ENCODE results near the gene ATP8A2. TPM values are rescaled to one million over a fixed set of nuclear protein-coding genes. Genes with fewer than 3 reads are reported as not detected.
"Not testable (repeated sequence)": the region's sequence is repeated elsewhere in the genome, so short reads cannot be mapped to it uniquely, and the experiment has no call there.

ATP8A2 gene
- total RNA-seq, 1 donor from 2014 or later: 1.3 TPM

DNA sequence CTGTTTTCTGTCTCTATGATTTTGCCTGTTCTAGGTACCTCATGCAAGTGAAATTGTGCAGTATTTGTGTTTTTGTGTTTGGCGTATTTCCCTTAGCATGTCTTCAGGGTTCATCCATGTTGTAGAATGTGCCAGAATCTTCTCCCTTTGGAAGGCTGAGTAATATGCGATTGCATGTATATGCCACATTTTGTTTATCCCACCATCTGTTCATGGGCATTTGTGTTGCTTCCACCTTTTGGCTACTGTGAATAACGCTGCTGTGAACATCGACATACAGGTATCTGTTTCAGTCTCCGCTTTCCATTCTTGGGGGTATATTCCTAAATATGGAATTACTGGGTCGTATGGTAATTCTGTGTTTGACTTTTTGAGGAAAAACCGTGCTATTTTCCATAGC is 190.0 kb downstream of the ATP8A2 start:
- H3K9ac ChIP-seq (ENCODE audit: low read length): no peak overlapping the region
- no peaks in the 10 kb centered on the region for H3K9me3 ChIP-seq (ENCODE audit: insufficient read depth, low read depth, low read length)
- H4K20me1 ChIP-seq (ENCODE audit: insufficient read depth, low read length): no peaks in the 10 kb centered on the region
- no peaks in the 10 kb centered on the region for H3K4me1 Mint-ChIP-seq (ENCODE audit: low read depth, unreplicated experiment)
- no peaks in the 10 kb centered on the region for H3K36me3 ChIP-seq (ENCODE audit: insufficient read depth, low read length)
- FAIRE-seq (no peak), DNase-seq (ENCODE audit: low read depth) (no peak)
- peaks cover 2% of the 10 kb centered on the region for H3K36me3 Mint-ChIP-seq (ENCODE audit: low read depth, unreplicated experiment)
- no peak overlapping the region for H3K27ac Mint-ChIP-seq (ENCODE audit: unreplicated experiment)
- TF ChIP-seq EZH2 (IDR thresholded peaks at IDR 0.05; ENCODE audit: insufficient read depth, low read length) (no peak), CTCF (IDR thresholded peaks at IDR 0.05; ENCODE audit: insufficient read depth, low read depth, low read length) (no peak)
- H3K4me2 ChIP-seq (ENCODE audit: low read length): no peak overlapping the region
- no peaks in the 10 kb centered on the region for H3K4me1 ChIP-seq (ENCODE audit: insufficient read depth, low read length)
- no peaks in the 10 kb centered on the region for H3K9me3 Mint-ChIP-seq (ENCODE audit: unreplicated experiment)
- peaks cover 12% of the 10 kb centered on the region for H3K27me3 Mint-ChIP-seq (ENCODE audit: low read depth, unreplicated experiment)
- no peaks in the 10 kb centered on the region for H3K27me3 ChIP-seq (ENCODE audit: insufficient read depth, low read length)
- no peak overlapping the region for H3K4me3 ChIP-seq (ENCODE audit: insufficient read depth, low read depth, low read length)
- no peak overlapping the region for H3K4me3 Mint-ChIP-seq (ENCODE audit: unreplicated experiment)
- no peak overlapping the region for H3K27ac ChIP-seq (ENCODE audit: low read depth, low read length)
- H3K79me2 ChIP-seq (ENCODE audit: insufficient read depth, low read length): no peaks in the 10 kb centered on the region
- no peak overlapping the region for H2AFZ ChIP-seq (ENCODE audit: low read depth, low read length)

- no peak for FAIRE-seq
- H3K4me3 Mint-ChIP-seq (ENCODE audit: unreplicated experiment): no peak overlapping the region
- no peak for TF ChIP-seq EZH2 (IDR thresholded peaks at IDR 0.05; ENCODE audit: insufficient read depth, low read length)
- no peak for TF ChIP-seq CTCF (IDR thresholded peaks at IDR 0.05; ENCODE audit: insufficient read depth, low read depth, low read length)
These were observed 198.4 kb downstream of the ATP8A2 start for GRCh38 chr13:25570185-25570584.

DNA sequence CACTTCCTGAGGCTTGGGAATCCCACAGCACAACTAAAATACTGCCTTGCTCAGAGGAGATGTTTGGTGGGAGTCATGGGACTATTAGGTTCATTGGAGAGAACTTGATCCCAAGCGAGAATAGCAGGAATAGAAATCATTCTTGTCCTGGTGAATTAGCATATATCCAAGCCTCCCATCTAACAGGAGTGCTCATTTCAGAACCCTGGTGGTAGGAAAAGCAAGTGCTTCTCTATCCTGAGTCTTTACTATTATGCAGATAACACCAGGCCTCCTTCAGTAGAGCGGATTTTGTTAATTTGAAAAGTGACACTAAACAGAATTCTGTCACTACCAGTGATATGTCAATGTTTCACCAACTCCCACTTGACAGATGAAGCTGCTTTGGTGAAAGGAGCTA is 199.5 kb downstream of the ATP8A2 start:
- H3K4me3 Mint-ChIP-seq (ENCODE audit: unreplicated experiment): no peak overlapping the region
- Histone ChIP-seq H3K79me2 (ENCODE audit: insufficient read depth, low read length) (no peaks in the 10 kb centered on the region), H3K4me3 (ENCODE audit: insufficient read depth, low read depth, low read length) (no peak overlapping the region), H3K36me3 (ENCODE audit: insufficient read depth, low read length) (no peaks in the 10 kb centered on the region), H3K9ac (ENCODE audit: low read length) (no peak overlapping the region), H2AFZ (ENCODE audit: low read depth, low read length) (no peak overlapping the region), H4K20me1 (ENCODE audit: insufficient read depth, low read length) (no peaks in the 10 kb centered on the region), H3K9me3 (ENCODE audit: insufficient read depth, low read depth, low read length) (no peaks in the 10 kb centered on the region), H3K27me3 (ENCODE audit: insufficient read depth, low read length) (no peaks in the 10 kb centered on the region), H3K4me1 (ENCODE audit: insufficient read depth, low read length) (no peaks in the 10 kb centered on the region), H3K27ac (ENCODE audit: low read depth, low read length) (no peak overlapping the region), H3K4me2 (ENCODE audit: low read length) (no peak overlapping the region)
- H3K27me3 Mint-ChIP-seq (ENCODE audit: low read depth, unreplicated experiment): peaks cover 33% of the 10 kb centered on the region
- H3K4me1 Mint-ChIP-seq (ENCODE audit: low read depth, unreplicated experiment): peaks cover 5% of the 10 kb centered on the region
- FAIRE-seq: no peak
- H3K36me3 Mint-ChIP-seq (ENCODE audit: low read depth, unreplicated experiment): peaks cover 2% of the 10 kb centered on the region
- H3K27ac Mint-ChIP-seq (ENCODE audit: unreplicated experiment): no peak overlapping the region
- no peaks in the 10 kb centered on the region for H3K9me3 Mint-ChIP-seq (ENCODE audit: unreplicated experiment)
- TF ChIP-seq EZH2 (IDR thresholded peaks at IDR 0.05; ENCODE audit: insufficient read depth, low read length): no peak
- peak; percentile 20 for TF ChIP-seq CTCF (IDR thresholded peaks at IDR 0.05; ENCODE audit: insufficient read depth, low read depth, low read length)
- no peak for DNase-seq (ENCODE audit: low read depth)

More at GRCh38 chr13:25570185-25570584, 198.4 kb downstream of the ATP8A2 start:
- Mint-ChIP-seq H3K36me3 (ENCODE audit: low read depth, unreplicated experiment) (peaks cover 2% of the 10 kb centered on the region), H3K4me1 (ENCODE audit: low read depth, unreplicated experiment) (peaks cover 5% of the 10 kb centered on the region), H3K27me3 (ENCODE audit: low read depth, unreplicated experiment) (peaks cover 37% of the 10 kb centered on the region), H3K9me3 (ENCODE audit: unreplicated experiment) (no peaks in the 10 kb centered on the region), H3K27ac (ENCODE audit: unreplicated experiment) (no peak overlapping the region)
- H4K20me1 ChIP-seq (ENCODE audit: insufficient read depth, low read length): no peaks in the 10 kb centered on the region
- H3K9ac ChIP-seq (ENCODE audit: low read length): no peak overlapping the region
- no peak overlapping the region for H3K4me2 ChIP-seq (ENCODE audit: low read length)
- H3K4me3 ChIP-seq (ENCODE audit: insufficient read depth, low read depth, low read length): no peak overlapping the region
- H3K36me3 ChIP-seq (ENCODE audit: insufficient read depth, low read length): no peaks in the 10 kb centered on the region
- H3K27me3 ChIP-seq (ENCODE audit: insufficient read depth, low read length): no peaks in the 10 kb centered on the region
- H3K79me2 ChIP-seq (ENCODE audit: insufficient read depth, low read length): no peaks in the 10 kb centered on the region
- no peaks in the 10 kb centered on the region for H3K9me3 ChIP-seq (ENCODE audit: insufficient read depth, low read depth, low read length)
- no peaks in the 10 kb centered on the region for H3K4me1 ChIP-seq (ENCODE audit: insufficient read depth, low read length)
- no peak overlapping the region for H2AFZ ChIP-seq (ENCODE audit: low read depth, low read length)
- DNase-seq (ENCODE audit: low read depth): no peak
- H3K27ac ChIP-seq (ENCODE audit: low read depth, low read length): no peak overlapping the region

DNA sequence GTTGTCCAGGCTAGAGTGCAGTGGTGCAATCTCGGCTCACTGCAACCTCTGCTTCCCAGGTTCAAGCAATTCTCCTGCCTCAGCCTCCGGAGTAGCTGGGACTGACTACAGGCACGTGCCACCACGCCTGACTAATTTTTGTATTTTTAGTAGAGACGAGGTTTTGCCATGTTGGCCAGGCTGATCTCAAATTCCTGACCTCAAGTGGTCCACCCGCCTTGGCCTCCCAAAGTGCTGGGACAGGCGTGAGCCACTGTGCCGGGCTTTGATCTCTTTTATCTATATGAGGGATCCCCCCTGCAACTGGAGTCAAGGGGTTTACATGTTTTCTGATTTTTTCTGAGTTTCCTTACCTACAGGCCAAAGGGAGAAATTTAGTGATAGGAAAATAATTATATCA is 200.4 kb downstream of the ATP8A2 start:
- not testable (repeated sequence) for H3K79me2 ChIP-seq (ENCODE audit: insufficient read depth, low read length); H3K9me3 Mint-ChIP-seq (ENCODE audit: unreplicated experiment); H3K9ac ChIP-seq (ENCODE audit: low read length); FAIRE-seq; H3K36me3 Mint-ChIP-seq (ENCODE audit: low read depth, unreplicated experiment); H2AFZ ChIP-seq (ENCODE audit: low read depth, low read length); H3K4me3 ChIP-seq (ENCODE audit: insufficient read depth, low read depth, low read length); H3K27ac ChIP-seq (ENCODE audit: low read depth, low read length); H4K20me1 ChIP-seq (ENCODE audit: insufficient read depth, low read length); H3K4me1 ChIP-seq (ENCODE audit: insufficient read depth, low read length); H3K27me3 ChIP-seq (ENCODE audit: insufficient read depth, low read length); H3K4me3 Mint-ChIP-seq (ENCODE audit: unreplicated experiment); H3K36me3 ChIP-seq (ENCODE audit: insufficient read depth, low read length); H3K9me3 ChIP-seq (ENCODE audit: insufficient read depth, low read depth, low read length); H3K27ac Mint-ChIP-seq (ENCODE audit: unreplicated experiment); H3K4me2 ChIP-seq (ENCODE audit: low read length); H3K4me1 Mint-ChIP-seq (ENCODE audit: low read depth, unreplicated experiment); DNase-seq (ENCODE audit: low read depth)
- peaks cover 25% of the 10 kb centered on the region for H3K27me3 Mint-ChIP-seq (ENCODE audit: low read depth, unreplicated experiment)

All from astrocyte (in vitro differentiated cells and primary cell).